GM21619 (cell line): ENCODE results near the gene ALG6.
"Not testable (repeated sequence)": the region's sequence is repeated elsewhere in the genome, so short reads cannot be mapped to it uniquely, and the experiment has no call there.

Source experiments
- ATAC-seq: cut with Tn5 transposase; IDR thresholded peaks from one replicate; pipeline ENCODE4 v1.9.1; 2021; ENCODE audit not compliant: unreplicated experiment

Gene ALG6

DNA sequence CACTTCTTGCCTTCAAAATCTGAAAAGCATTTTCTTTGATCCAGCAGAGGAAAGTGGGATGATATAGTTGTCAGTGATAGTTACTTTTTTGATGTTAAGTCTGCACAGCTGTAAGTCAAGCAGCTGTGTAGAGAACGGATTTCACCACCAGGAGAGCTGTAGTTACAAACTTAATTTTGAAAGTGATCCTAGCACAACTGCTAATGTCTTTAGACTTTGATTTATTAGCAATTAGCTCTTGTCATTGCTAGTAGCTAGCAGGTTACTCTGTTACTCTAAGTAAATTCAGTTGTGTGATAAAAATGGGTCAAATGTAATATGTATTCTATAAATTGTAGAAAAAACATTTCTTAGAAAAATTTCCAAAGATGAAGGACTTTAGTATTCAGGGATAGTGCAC is 46.0 kb downstream of the ALG6 start:
- no peak for ATAC-seq

DNA sequence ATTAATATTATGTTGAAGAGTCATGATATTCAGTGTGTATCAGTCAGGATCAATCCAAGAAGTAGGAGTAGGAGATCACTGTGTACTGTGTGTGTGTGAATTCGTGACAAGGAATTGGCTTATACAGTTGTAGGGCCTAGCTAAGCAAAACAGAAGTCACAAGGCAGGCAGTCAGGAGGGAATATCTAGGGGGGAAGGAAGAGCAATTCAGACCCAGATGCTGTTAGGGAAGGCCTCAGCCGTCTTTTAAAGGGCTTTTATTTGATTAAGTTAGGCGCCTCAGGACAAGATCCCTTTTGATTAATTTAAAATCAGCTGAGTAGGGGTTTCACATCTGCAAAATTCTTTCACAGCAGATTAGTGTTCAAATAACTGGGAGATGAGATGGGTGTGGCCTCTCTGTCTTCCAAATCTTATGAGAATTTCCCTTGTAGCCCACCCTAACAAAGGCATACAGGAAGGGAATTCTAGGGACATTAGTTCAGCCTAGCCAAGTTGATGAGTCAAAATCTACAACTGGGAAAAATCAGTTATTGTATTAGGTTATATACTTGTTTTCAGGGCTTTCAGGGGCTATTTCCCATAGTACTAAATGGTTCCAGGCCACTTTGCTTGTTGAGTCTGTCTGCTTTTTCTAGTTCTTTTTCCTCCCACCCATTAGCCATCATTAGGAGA is 47.4 kb downstream of the ALG6 start:
- ATAC-seq, result no peak

DNA sequence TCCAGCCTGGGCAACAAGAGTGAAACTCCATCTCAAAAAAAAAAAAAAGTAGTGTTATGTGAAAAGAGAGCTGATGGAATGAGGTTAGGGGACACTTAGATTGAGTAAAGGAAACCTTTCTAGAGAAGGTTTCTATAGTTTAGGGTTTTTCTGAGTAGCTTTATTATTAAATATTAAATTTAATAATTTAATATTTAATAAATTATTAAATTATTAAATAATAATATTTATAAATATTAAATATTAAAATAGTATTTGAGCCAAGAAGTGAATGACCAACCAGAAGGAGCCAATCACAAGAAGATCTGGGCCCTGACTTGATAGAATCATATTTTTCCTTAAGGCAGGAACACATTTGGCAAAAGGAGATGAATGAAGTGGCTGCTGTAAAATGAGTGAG is 50.7 kb downstream of the ALG6 start:
- no peak for ATAC-seq

DNA sequence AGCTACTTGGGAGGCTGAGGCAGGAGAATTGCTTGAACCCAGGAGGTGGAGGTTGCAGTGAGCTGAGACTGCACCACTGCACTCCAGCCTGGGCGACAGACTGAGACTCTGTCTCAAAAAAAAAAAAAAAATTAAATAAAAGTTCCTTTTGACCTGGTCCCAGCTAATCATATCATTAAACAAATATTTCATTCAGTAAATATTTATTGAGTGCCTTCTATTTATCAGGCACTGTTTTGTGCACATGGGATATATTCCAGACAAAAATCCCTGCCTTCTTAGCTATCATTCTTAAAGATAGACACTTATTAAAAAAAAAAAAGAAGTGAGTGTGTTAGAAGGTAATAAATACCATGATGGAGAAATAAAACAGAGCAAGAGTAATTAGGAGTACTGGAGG is 53.3 kb downstream of the ALG6 start:
- not testable (repeated sequence) for ATAC-seq

DNA sequence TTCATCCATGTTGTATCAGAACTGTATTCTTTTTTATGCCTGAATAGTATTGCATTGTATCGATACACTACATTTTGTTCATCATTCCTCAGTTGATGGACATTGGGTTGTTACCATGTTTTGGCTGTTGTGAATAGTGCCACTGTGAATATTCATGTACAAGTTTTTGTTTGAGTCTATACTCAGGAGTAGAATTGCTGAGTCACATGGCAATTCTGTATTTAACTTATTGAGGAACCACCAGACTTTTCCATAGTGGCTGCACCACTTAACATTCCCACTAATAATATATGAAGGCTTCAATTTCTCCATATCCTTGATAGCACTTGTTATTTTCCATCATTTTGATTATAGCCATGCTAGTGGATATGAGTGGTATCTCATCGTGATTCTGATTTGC is 56.2 kb downstream of the ALG6 start:
- ATAC-seq, result no peak

DNA sequence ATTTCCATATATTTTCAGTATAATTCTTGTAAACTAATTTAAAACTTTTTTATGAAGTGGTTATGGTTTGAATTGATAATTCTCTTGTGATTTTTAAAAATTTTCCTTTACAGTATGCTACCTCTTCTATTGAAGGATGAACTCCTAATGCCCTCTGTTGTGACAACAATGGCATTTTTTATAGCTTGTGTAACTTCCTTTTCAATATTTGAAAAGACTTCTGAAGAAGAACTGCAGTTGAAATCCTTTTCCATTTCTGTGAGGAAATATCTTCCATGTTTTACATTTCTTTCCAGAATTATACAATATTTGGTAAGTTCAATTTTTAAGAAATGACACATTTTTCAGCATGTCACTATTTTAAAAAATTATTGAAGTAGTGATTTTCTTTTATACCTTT is 61.4 kb downstream of the ALG6 start:
- no peak for ATAC-seq

DNA sequence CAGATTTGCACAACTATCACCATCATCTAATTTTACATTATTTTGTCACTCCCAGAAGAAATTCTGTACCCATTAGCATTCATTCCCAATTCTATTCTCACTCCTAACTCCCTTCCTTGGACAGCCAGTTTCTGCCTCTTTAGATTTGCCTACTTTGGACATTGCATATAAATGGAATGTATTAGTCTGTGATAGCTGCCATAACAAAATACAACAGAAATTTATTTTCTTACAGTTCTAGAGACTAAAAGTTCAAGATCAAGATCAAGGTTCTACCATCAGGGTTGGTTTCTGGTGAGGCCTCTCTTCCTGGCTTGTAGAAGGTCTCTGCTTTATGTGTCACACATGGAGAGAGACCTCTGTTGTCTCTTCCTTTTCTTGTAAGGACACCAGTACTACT is 61.9 kb downstream of the ALG6 start:
- no peak for ATAC-seq

DNA sequence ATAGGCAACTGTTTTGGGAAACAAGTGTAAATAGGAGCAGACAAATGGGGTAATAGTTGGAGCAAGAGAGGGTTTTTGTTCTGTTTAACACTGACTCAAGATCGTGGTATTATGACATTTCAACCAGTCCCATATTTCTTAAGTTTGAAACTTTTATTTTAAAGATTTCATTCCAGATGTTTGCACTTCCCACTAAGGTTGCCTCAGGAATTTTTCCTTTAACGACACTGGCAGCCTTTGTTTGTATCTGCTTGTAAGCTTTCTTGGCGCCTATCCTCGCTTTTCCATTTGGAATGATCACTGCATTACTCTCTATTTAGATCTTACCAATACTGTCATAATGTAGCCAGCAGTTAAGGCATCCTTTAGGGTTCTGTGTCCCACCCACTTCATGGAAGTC is 67.7 kb downstream of the ALG6 start:
- no peak for ATAC-seq

DNA sequence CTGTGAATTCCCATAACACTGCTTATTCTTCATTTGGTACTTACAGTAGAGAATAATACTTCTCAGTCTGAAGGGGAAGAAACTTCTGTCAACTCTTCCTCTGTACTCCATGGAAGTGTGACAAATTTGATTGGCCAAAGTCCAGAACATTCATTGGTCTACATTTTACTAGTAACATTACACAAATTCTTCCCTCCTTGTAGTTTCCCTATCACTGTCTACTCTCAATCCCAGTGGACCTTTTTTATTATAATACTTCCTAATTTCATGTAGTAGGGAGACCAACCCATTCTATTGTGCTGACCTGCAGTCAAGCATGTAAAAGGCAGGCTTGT is 74.7 kb downstream of the ALG6 start:
- ATAC-seq, result no peak

DNA sequence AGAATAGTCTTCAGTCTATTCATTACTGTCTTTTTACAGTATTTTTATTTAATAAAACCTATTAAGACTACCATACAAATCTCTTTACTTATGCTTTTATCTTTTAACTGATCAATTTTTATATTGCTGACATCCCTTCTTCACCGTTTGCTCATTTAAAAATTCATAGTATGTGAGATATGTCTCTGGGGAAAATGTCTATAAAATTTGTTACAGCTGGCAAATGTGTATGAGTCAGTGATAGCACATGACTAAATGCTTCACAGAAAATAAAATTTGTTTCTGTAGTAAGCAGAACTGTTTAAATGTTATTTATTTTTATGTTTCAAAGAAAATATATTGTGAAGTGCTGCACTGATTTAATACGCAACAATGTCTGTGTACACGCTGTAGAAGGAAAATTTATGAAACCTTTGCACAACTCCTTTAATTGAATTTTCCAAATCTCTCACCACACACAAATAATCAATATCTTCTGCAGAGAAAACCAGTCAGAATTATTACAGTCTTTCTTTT is 81.4 kb downstream of the ALG6 start:
- ATAC-seq, result no peak

DNA sequence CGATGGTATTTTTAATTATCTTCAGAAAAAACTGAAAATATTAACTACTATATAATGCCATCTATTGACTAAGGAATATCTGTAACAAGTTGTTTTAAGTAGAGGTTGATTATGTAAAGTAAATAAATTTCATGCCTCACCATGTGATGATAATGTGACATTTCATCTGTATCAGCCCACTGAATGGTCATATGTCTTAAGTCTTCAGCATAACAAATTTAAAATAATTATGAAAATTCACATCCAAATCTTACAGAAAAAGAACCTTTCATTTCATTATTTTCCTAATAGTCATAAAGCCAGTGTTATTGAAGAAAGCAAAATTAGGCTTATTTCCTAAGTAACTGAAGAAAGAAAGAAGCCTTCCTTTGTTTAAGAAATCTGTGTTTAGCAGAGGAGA is 83.0 kb downstream of the ALG6 start:
- ATAC-seq, result no peak

DNA sequence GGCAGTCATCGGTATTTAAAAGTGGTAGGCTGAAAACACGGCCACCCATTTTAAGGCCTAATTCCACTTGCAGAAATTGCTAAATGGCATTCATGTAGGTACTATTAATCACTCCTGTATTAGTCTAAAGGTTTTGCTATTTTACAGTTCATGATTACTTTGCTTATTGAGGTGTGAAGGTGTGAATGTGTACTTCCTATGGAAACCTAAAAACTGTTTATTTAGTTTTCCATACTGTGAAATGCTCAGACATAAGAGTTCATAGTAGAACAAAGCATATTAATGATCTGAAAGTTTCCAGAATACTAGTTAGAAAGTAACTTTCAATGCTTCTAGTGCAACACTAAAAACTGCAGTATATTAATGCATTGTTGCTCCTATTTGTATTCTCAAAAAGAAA is 85.8 kb downstream of the ALG6 start:
- ATAC-seq, result no peak

DNA sequence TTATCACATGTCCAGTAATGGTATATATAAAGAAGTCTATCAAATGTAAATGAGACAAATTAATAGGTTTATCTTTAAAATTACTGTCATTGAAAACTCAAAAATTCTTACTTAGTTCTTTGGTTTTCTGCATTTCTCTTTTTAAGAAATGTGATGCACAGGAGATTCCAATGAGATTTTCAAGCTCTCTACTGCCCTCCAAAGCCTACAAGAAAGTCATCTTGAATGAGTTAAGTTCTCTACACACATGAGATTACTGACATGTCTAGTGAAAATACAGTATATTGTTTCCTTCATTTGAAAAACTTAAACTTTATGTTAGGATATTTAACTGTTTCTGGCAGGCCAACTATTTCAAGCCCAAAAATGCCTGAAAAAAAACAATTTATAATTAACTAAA is 86.8 kb downstream of the ALG6 start:
- ATAC-seq, result no peak

DNA sequence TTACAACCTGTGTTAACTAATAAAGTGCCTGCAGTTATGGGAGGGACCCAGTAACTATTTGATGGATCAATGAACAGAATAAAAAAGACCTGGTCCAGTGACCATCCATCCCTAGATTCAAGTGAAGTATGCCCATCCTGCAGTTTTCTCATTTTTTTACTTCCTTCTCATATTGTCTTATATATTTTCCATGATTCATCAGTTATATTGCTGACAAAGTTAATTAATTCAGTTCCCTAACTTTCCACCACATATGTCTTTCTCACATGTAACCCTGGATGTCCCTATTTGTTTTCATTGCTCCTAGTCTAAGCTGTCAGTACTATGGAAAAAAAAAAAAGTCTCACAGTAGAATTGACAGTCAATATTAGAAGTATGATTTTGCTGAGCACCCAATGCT is 91.3 kb downstream of the ALG6 start:
- no peak for ATAC-seq

DNA sequence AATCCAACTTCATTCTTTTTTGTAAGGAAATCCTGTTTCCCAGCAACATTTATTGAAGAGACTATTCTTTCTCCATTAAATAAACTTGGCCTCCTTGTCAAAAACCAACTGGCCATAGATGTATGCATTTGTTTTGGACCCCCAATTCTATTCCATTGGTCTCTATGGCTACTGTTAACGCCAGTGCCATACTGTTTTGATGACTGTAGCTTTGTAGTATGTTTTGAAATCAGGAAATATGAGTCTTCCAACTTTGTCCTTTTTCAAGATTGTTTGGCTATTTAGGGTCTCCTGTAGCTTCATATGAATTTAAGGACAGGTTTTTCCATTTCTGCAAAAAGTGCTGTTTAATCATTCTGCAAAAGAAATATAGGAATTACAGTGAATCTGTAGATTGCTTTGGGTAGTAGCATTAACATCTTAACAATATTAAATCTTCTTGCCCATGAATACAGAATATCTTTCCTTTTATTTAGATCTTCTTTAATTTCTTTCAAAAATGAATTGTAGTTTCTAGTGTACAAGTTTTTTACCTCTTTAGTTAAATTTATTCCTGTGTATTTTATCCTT is 94.3 kb downstream of the ALG6 start:
- no peak for ATAC-seq

DNA sequence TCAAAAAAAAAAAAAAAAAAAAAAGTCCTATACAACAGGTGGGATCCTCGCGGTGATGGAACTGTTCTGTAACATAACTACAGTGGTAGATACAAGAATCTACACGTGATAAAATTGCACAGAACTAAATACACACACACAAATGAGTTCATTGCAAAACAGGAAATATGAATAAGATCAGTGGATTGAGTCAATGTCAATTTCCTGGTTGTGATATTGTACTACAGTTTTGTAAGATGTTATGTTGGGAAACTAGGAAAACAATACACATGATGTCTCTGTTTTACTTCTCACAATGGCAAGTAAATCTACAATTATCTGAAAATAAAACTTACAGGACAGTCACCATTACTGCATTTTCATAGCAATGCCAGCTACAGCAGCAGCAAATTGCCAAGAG is 95.8 kb downstream of the ALG6 start:
- ATAC-seq, result no peak

DNA sequence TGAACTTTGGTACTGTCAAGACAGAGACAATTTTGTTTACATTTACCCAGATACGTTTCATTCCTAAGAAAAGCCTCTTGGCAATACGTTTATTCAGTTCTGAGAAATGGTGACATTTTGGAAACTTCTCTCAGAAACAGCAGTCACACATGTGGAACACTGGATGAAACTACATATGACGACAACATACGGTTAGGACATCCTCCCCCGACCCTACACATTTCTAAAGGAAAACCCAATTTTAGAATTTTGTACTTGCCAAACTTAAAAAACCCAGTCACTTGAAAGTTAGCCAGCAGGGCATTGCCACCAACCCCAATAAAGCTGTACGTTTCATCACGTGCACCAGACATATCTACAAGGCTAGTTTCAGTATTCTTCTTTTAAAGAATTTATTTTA is 98.8 kb downstream of the ALG6 start:
- no peak for ATAC-seq

DNA sequence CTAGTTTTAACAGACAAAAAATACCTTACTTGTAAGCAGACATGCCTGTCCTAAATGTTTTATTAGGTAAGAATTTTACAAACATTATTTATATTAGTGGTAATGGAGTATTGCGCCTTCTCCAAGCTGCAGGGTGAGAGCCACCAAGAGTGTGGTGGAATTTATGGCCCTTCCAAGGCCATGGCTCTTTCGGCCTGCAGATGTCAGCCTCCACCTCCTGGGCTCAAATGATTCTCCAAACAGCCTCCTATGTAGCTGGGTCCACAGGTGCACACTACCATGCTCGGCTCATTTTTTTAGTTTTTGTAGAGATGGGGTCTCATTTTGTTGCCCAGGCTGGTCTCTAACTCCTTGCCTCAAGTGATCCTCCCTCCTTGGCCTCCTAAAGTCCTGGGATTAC is 99.3 kb downstream of the ALG6 start:
- no peak for ATAC-seq

DNA sequence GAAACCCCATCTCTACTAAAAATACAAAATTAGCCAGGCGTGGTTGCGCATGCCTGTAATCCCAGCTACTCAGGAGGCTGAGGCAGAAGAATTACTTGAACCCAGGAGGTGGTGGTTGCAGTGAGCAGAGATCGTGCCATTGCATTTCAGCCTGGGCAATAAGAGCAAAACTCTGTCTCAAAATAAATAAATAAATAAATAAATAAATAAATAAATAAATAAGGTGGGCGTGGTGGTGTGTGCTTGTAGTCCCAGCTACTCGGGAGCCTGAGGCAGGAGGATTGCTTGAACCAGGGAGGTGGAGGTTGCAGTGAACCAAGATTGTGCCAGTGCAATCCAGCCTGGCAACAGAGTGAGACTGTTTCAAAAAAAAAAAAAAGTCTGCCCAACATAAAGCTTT is 101.3 kb downstream of the ALG6 start:
- not testable (repeated sequence) for ATAC-seq

DNA sequence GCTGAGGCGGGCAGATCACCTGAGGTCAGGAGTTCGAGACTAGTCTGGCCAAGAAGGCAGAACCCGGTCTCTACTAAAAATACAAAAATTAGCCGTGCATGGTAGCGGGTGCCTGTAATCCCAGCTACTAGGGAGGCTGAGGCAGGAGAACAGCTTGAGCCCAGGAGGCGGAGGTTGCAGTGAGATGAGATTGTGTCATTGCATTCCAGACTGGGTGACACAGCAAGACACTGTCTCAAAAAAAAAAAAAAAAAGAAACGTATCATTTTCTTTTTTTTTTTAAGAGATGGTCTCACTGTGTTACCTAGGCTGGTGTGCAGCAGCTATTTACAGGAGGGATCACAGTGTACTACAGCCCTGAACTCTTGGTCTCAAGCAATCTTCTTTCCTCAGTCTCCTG is 108.3 kb downstream of the ALG6 start:
- ATAC-seq, result no peak

DNA sequence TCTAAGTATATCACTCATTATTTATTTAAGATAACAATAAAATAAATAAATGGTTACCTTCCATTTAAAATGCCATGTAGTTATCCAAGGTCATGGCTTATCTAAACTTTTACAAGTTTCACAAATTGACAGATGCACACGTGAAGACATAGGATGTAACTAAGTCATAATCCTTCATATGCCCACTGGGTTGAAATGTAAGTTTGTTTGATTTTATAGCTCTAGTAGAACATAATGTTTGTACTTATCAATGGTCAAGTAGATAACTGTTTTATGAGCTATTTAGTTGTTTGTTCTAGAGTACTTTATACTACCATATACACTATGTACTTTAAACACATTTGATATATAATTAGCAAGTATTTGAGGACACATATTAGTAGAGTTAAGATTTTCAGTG is 112.6 kb downstream of the ALG6 start:
- ATAC-seq, result no peak

DNA sequence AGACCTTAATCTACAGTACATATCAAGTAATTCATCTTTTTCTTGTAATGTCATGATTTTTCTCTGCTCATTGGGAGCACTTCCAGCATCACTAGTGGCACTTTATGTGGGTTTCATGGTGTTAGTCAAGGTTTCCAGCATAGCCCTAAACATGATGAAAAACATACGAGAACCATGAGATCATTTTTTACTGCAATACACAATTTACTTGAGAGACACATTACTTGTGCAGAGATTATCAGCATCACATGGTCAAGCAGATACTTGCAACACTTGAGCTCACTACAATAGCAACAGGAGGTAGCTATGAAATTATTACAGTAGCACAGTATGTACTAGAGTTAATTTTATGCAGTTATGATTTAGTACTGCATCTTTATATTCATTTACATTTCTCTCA is 119.2 kb downstream of the ALG6 start:
- ATAC-seq, result no peak

DNA sequence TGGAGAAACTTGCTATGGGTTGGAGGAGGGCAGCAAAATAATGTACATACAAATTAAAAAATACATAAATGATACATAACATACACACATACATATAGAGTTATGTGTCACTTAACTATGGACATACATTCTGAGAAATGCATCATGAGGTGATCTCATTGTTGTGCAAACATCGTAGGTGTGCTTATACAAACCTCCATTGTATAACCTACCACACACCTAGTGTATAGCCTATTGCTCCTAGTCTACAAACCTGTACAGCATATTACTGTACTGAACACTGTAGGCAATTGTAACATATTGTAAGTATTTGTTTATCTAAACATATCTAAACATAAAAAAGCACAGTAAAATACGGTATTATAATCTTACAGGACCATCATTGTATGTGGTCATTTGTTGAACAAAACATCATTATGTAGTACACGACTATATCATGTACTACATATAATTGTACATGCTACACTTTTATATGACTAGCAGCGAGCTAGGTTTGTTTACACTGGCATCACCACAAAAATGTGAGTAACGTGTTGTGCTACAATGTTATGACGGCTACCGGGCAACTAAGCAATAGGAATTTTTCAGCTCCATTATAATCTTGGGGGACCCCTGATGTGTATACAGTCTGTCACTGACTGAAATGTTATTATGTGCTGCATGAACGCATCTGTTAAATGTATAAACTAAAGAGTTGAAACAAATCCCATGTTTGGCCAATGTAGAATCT is 120.1 kb downstream of the ALG6 start:
- ATAC-seq, result no peak
